HepG2 (cell line): ENCODE data around the gene SLC29A1. TPM values are rescaled to one million over a fixed set of nuclear protein-coding genes. Genes with fewer than 3 reads are reported as not detected.
A peak's percentile ranks its signal among the peaks of the same experiment; 100 is the strongest.

Experiments
- CCDC6 ChIP-seq: sonication (generic); formaldehyde crosslinking; IDR thresholded peaks from 2 replicates; pipeline ENCODE4 v1.8.1; 2022; ENCODE audit warnings: mild to moderate bottlenecking, missing genetic modification reagents, moderate library complexity
- FOXJ3 ChIP-seq: sonication (generic); formaldehyde crosslinking; IDR thresholded peaks from 2 replicates; pipeline ENCODE4 v1.4.0; 2020; ENCODE audit warnings: missing genetic modification reagents, mild to moderate bottlenecking, borderline replicate concordance
- IRF2 ChIP-seq: IDR thresholded peaks from 2 replicates; pipeline ENCODE4 v1.6.1; 2018; ENCODE audit warnings: missing genetic modification reagents, missing compliant biosample characterization
- KDM6A ChIP-seq: IDR thresholded peaks from 2 replicates; pipeline ENCODE4 v1.6.1; 2016; ENCODE audit warnings: low read depth
- MAZ ChIP-seq, 2 experiments: sonication (generic) in 1 of 2; formaldehyde crosslinking in 1 of 2; IDR thresholded peaks; 2 replicates each; pipeline versions ENCODE4 v1.5.0 to v1.6.1; 2012 to 2020; ENCODE audit warnings: low read depth in 2 of 2, mild to moderate bottlenecking in 2 of 2, borderline replicate concordance in 1 of 2, improper control_type of control experiment in 1 of 2, low read length in 1 of 2, missing genetic modification reagents in 1 of 2, moderate library complexity in 1 of 2
- PRDM4 ChIP-seq: sonication (generic); formaldehyde crosslinking; IDR thresholded peaks from 2 replicates; pipeline ENCODE4 v1.9.0; 2021; ENCODE audit warnings: missing genetic modification reagents, borderline replicate concordance
- STAT5B ChIP-seq: sonication (generic); formaldehyde crosslinking; IDR thresholded peaks from 2 replicates; pipeline ENCODE4 v1.4.0; 2020; ENCODE audit warnings: missing genetic modification reagents
- TMF1 ChIP-seq: sonication (generic); formaldehyde crosslinking; IDR thresholded peaks from 2 replicates; pipeline ENCODE4 v1.8.1; 2022; ENCODE audit warnings: low read depth, missing genetic modification reagents
- YY1 ChIP-seq: IDR thresholded peaks from 2 replicates; pipeline ENCODE4 v1.6.1; 2011; ENCODE audit warnings: low read length, low read depth, moderate library complexity, mild to moderate bottlenecking; ENCODE audit not compliant: insufficient read depth, insufficient replicate concordance
- ZNF292 ChIP-seq: sonication (generic); formaldehyde crosslinking; IDR thresholded peaks from 2 replicates; pipeline ENCODE4 v1.8.1; 2022; ENCODE audit warnings: mild to moderate bottlenecking, low read depth, missing genetic modification reagents, borderline replicate concordance
- ZNF496 ChIP-seq: sonication (generic); formaldehyde crosslinking; IDR thresholded peaks from 2 replicates; pipeline ENCODE4 v1.8.1; 2023; ENCODE audit warnings: mild to moderate bottlenecking, moderate library complexity, missing genetic modification reagents; ENCODE audit not compliant: insufficient replicate concordance
- ZNF781 ChIP-seq: sonication (generic); formaldehyde crosslinking; IDR thresholded peaks from 2 replicates; pipeline ENCODE4 v1.5.1; 2020; ENCODE audit warnings: borderline replicate concordance, mild to moderate bottlenecking, missing genetic modification reagents; ENCODE audit errors: not compliant biosample characterization
- ZNF839 ChIP-seq: sonication (generic); formaldehyde crosslinking; IDR thresholded peaks from 2 replicates; pipeline ENCODE4 v1.4.0; 2020; ENCODE audit warnings: missing genetic modification reagents, mild to moderate bottlenecking, borderline replicate concordance
- ZNF841 ChIP-seq: sonication (generic); formaldehyde crosslinking; IDR thresholded peaks from 2 replicates; pipeline ENCODE4 v1.8.1; 2023; ENCODE audit warnings: missing genetic modification reagents, borderline replicate concordance
- ZNF850 ChIP-seq: sonication (generic); formaldehyde crosslinking; conservative IDR thresholded peaks from 2 replicates; pipeline ENCODE4 v1.9.0; 2021; ENCODE audit warnings: mild to moderate bottlenecking, missing genetic modification reagents
- polyA plus RNA-seq, 8 experiments: library from polyadenylated mRNA; depleted of rRNA in 3 of 8; stranded (reverse) in 7 of 8; unstranded in 1 of 8; fragments of >200 nt; fragmentation: Illumina TruSeq in 4 of 8; extraction: Trizol in 4 of 8; gene quantifications; 2 replicates each; pipeline versions ENCODE4 v1.2.1 to v1.2.3, GENCODE V29; 2011 to 2016; ENCODE audit warnings: low read depth in 4 of 8, missing spikeins in 1 of 8, mixed read lengths in 1 of 8; ENCODE audit not compliant: insufficient read depth in 1 of 8
- total RNA-seq, 5 experiments: library from RNA; depleted of rRNA; stranded (reverse); fragments of >200 nt; fragmentation: Illumina TruSeq; extraction: Trizol; gene quantifications; 2 replicates each; pipeline ENCODE4 v1.2.3, GENCODE V29; 2016; ENCODE audit warnings: low read depth in 1 of 5
- TF ChIP-seq, protein P1 (sequence below): sonication (generic); formaldehyde crosslinking; IDR thresholded peaks from 2 replicates; pipeline ENCODE4 v1.8.0; 2022; ENCODE audit warnings: mild to moderate bottlenecking, missing genetic modification reagents, moderate library complexity
- TF ChIP-seq, protein P2 (sequence below), 2 experiments: sonication (generic) in 1 of 2; formaldehyde crosslinking in 1 of 2; IDR thresholded peaks; 2 replicates each; pipeline versions ENCODE4 v1.6.1 to v1.9.0; 2014 to 2022; ENCODE audit warnings: antibody characterized with exemption in 1 of 2, borderline replicate concordance in 1 of 2, inconsistent platforms in 1 of 2, low read depth in 1 of 2, missing genetic modification reagents in 1 of 2
- TF ChIP-seq, protein P3 (sequence below): sonication (generic); formaldehyde crosslinking; IDR thresholded peaks from 2 replicates; pipeline ENCODE4 v1.4.0; 2020; ENCODE audit warnings: missing genetic modification reagents

Gene SLC29A1
- total and polyA plus RNA-seq, 2 of the 13 experiments (the other 11 are each of a cell fraction or from before 2014, with no cell fraction given), result 43.2 to 106 TPM

GRCh38 chr6:44219053-44219814 lies 4.2 kb upstream of the SLC29A1 start (continued):
- TF ChIP-seq TMF1 (CRISPR knock-in tag) (no peak), YY1 (peak; percentile 55), ZNF841 (CRISPR knock-in tag) (no peak), STAT5B (0 out of 2 replicates have a peak, but pooled peaks have one; percentile 64), ZNF496 (CRISPR knock-in tag) (no peak), FOXJ3 (CRISPR knock-in tag) (no peak), ZNF839 (peak; percentile 65; the same call in 1 of the 2 replicates), IRF2 (CRISPR knock-in tag) (no peak), ZNF850 (no peak), MAZ (IDR thresholded peaks at IDR 0.05; ENCODE audit: borderline replicate concordance, low read depth, low read length) (no peak), MAZ (CRISPR knock-in tag; IDR thresholded peaks at IDR 0.05; ENCODE audit: low read depth) (peak; percentile 46; the same call in 1 of the 2 replicates), CCDC6 (CRISPR knock-in tag) (no peak), ZNF781 (CRISPR knock-in tag) (no peak), KDM6A (CRISPR knock-in tag) (no peak; the same call in 1 of the 2 replicates), PRDM4 (CRISPR knock-in tag) (no peak; the same call in 1 of the 2 replicates), ZNF292 (CRISPR knock-in tag) (no peak)
- TF ChIP-seq, protein P1, sequence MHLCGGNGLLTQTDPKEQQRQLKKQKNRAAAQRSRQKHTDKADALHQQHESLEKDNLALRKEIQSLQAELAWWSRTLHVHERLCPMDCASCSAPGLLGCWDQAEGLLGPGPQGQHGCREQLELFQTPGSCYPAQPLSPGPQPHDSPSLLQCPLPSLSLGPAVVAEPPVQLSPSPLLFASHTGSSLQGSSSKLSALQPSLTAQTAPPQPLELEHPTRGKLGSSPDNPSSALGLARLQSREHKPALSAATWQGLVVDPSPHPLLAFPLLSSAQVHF, result no peak
- TF ChIP-seq, protein P2, sequence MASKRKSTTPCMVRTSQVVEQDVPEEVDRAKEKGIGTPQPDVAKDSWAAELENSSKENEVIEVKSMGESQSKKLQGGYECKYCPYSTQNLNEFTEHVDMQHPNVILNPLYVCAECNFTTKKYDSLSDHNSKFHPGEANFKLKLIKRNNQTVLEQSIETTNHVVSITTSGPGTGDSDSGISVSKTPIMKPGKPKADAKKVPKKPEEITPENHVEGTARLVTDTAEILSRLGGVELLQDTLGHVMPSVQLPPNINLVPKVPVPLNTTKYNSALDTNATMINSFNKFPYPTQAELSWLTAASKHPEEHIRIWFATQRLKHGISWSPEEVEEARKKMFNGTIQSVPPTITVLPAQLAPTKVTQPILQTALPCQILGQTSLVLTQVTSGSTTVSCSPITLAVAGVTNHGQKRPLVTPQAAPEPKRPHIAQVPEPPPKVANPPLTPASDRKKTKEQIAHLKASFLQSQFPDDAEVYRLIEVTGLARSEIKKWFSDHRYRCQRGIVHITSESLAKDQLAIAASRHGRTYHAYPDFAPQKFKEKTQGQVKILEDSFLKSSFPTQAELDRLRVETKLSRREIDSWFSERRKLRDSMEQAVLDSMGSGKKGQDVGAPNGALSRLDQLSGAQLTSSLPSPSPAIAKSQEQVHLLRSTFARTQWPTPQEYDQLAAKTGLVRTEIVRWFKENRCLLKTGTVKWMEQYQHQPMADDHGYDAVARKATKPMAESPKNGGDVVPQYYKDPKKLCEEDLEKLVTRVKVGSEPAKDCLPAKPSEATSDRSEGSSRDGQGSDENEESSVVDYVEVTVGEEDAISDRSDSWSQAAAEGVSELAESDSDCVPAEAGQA (IDR thresholded peaks at IDR 0.05; ENCODE audit: low read depth), result no peak; the same call in 1 of the 2 replicates
- TF ChIP-seq, protein P2 (CRISPR knock-in tag; IDR thresholded peaks at IDR 0.05; ENCODE audit: borderline replicate concordance), result no peak; the same call in 1 of the 2 replicates
- TF ChIP-seq, protein P3, sequence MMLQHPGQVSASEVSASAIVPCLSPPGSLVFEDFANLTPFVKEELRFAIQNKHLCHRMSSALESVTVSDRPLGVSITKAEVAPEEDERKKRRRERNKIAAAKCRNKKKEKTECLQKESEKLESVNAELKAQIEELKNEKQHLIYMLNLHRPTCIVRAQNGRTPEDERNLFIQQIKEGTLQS (CRISPR knock-in tag), result no peak; the same call in 1 of the 2 replicates
